ENCODE results near the gene LRP2BP. TPM values are rescaled to one million over a fixed set of nuclear protein-coding genes. Genes with fewer than 3 reads are reported as not detected.

Gene LRP2BP
- polyA plus RNA-seq, 1 donor from 2014 or later = 1.1 TPM

- Histone ChIP-seq H3K36me3 (ENCODE audit: insufficient read depth, low read length) (no peaks in the 10 kb centered on the region), H3F3A (ENCODE audit: insufficient read depth, low read length, poor library complexity, severe bottlenecking) (no peaks in the 10 kb centered on the region), H2AFZ (ENCODE audit: low read depth, low read length) (no peak overlapping the region), H4K20me1 (ENCODE audit: insufficient read depth) (no peaks in the 10 kb centered on the region), H3K27me3 (ENCODE audit: insufficient read depth, low read depth, low read length) (no peaks in the 10 kb centered on the region), H3K9me3 (ENCODE audit: low read length) (no peaks in the 10 kb centered on the region), H3K4me2 (ENCODE audit: low read length) (no peak overlapping the region), H3K79me2 (replicated peaks; ENCODE audit: insufficient read depth, low read length) (no peaks in the 10 kb centered on the region), H3K4me3 (ENCODE audit: low read length) (no peak overlapping the region), H3K27ac (ENCODE audit: low read length) (no peak overlapping the region), H3K9ac (ENCODE audit: low read length) (no peak overlapping the region), H3K9me2 (ENCODE audit: insufficient read depth, low read length) (no peaks in the 10 kb centered on the region)
- TF ChIP-seq EP300 (conservative IDR thresholded peaks at IDR 0.05; ENCODE audit: poor library complexity, severe bottlenecking) (no peak), SMC3 (conservative IDR thresholded peaks at IDR 0.05; ENCODE audit: poor library complexity) (no peak), CTCF (IDR thresholded peaks at IDR 0.05; ENCODE audit: poor library complexity, severe bottlenecking) (no peak), TAF1 (IDR thresholded peaks at IDR 0.05; ENCODE audit: low read depth) (no peak), EZH2 (IDR thresholded peaks at IDR 0.05; ENCODE audit: borderline replicate concordance, insufficient read depth, low read length, poor library complexity, severe bottlenecking) (no peak), POLR2AphosphoS5 (IDR thresholded peaks at IDR 0.05) (no peak), MXI1 (conservative IDR thresholded peaks at IDR 0.05; ENCODE audit: poor library complexity, severe bottlenecking) (no peak), REST (IDR thresholded peaks at IDR 0.05; ENCODE audit: borderline replicate concordance) (no peak), RAD21 (conservative IDR thresholded peaks at IDR 0.05) (no peak)
Measured at GRCh38 chr4:185359767-185360446, 35.8 kb downstream of the LRP2BP start.

- Histone ChIP-seq H3K4me3 (ENCODE audit: low read length) (no peak overlapping the region), H3K79me2 (replicated peaks; ENCODE audit: insufficient read depth, low read length) (no peaks in the 10 kb centered on the region), H4K20me1 (ENCODE audit: insufficient read depth) (no peaks in the 10 kb centered on the region), H3K9ac (ENCODE audit: low read length) (no peak overlapping the region), H3K27me3 (ENCODE audit: insufficient read depth, low read depth, low read length) (no peaks in the 10 kb centered on the region), H3K36me3 (ENCODE audit: insufficient read depth, low read length) (no peaks in the 10 kb centered on the region), H3K27ac (ENCODE audit: low read length) (no peak overlapping the region), H3K9me2 (ENCODE audit: insufficient read depth, low read length) (no peaks in the 10 kb centered on the region), H3K9me3 (ENCODE audit: low read length) (no peaks in the 10 kb centered on the region), H2AFZ (ENCODE audit: low read depth, low read length) (no peak overlapping the region), H3F3A (ENCODE audit: insufficient read depth, low read length, poor library complexity, severe bottlenecking) (no peaks in the 10 kb centered on the region), H3K4me2 (ENCODE audit: low read length) (no peak overlapping the region)
- TF ChIP-seq CTCF (IDR thresholded peaks at IDR 0.05; ENCODE audit: poor library complexity, severe bottlenecking) (no peak), RAD21 (conservative IDR thresholded peaks at IDR 0.05) (no peak), MXI1 (conservative IDR thresholded peaks at IDR 0.05; ENCODE audit: poor library complexity, severe bottlenecking) (no peak), EZH2 (IDR thresholded peaks at IDR 0.05; ENCODE audit: borderline replicate concordance, insufficient read depth, low read length, poor library complexity, severe bottlenecking) (no peak), SMC3 (conservative IDR thresholded peaks at IDR 0.05; ENCODE audit: poor library complexity) (no peak), EP300 (conservative IDR thresholded peaks at IDR 0.05; ENCODE audit: poor library complexity, severe bottlenecking) (no peak), TAF1 (IDR thresholded peaks at IDR 0.05; ENCODE audit: low read depth) (no peak), REST (IDR thresholded peaks at IDR 0.05; ENCODE audit: borderline replicate concordance) (no peak), POLR2AphosphoS5 (IDR thresholded peaks at IDR 0.05) (no peak)
Measured at GRCh38 chr4:185358959-185359358, 36.8 kb downstream of the LRP2BP start.

All from neural cell (in vitro differentiated cells).